ENCODE data around the gene C11orf87. TPM values are rescaled to one million over a fixed set of nuclear protein-coding genes. Genes with fewer than 3 reads are reported as not detected.

Gene C11orf87
- total RNA-seq, 4 donors from 2014 or later = not detected

DNA sequence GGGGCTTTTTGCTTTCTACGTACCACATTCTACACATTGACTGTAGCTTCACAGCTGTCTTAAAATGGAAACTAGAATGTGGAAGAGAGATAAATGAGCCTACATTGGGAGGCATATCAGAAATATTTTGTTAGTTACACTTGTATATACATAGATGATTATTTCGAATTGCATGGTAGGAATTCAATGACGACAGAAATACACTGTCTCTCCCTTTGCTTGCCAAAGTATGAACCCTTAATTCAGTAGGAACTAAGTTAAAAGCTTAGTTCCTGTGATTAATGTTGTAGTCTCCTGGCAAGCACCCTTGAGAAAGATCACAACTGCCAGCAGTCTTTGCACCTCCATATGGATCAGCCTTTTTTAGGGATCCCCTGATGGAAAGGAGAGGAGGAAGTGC is 10.1 kb downstream of the C11orf87 start:
- WGBS = 60% methylated on average over 3 of the region's 3 CpGs
- Histone ChIP-seq H3K27me3 (no peaks in the 10 kb centered on the region), H3K4me3 (no peak overlapping the region), H3K4me1 (no peaks in the 10 kb centered on the region), H3K9me3 (no peaks in the 10 kb centered on the region), H3K27ac (replicated peaks in 1 of 4) (no peak overlapping the region), H3K36me3 (no peaks in the 10 kb centered on the region)
- TF ChIP-seq EP300 (IDR thresholded peaks at IDR 0.05) (no peak), POLR2AphosphoS5 (IDR thresholded peaks at IDR 0.05) (no peak), POLR2A (IDR thresholded peaks at IDR 0.05; ENCODE audit: low read depth) (no peak)
- TF ChIP-seq, protein P1, sequence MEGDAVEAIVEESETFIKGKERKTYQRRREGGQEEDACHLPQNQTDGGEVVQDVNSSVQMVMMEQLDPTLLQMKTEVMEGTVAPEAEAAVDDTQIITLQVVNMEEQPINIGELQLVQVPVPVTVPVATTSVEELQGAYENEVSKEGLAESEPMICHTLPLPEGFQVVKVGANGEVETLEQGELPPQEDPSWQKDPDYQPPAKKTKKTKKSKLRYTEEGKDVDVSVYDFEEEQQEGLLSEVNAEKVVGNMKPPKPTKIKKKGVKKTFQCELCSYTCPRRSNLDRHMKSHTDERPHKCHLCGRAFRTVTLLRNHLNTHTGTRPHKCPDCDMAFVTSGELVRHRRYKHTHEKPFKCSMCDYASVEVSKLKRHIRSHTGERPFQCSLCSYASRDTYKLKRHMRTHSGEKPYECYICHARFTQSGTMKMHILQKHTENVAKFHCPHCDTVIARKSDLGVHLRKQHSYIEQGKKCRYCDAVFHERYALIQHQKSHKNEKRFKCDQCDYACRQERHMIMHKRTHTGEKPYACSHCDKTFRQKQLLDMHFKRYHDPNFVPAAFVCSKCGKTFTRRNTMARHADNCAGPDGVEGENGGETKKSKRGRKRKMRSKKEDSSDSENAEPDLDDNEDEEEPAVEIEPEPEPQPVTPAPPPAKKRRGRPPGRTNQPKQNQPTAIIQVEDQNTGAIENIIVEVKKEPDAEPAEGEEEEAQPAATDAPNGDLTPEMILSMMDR (IDR thresholded peaks at IDR 0.05) = no peak
- intact Hi-C loops (cut with DNase I) = no loop called here
- peak; percentile 62 for DNase-seq (ENCODE audit: extremely low spot score)

DNA sequence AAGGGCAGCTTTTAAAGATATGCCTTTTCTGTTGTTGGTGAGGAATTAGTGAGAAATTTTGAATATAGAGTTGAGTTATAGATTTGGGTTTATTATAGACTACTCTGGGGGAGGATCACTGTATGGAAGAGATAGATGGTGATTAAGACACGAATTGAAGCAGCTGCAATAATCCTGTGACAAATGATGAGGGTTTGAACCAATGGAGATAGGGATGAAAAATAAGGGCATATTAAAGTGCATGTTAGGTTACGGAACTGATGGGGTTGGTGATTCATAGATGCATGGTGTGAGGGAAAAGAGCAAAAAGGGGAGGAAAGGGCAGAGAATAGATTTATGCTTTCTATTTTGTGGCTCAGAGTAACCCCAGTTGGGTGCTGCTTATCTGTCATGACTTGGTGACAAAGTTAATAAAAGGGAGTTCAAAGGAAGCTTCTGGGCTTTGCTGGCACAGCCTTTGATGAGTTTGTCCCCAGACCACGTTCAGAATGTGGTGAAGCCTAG is 11.8 kb downstream of the C11orf87 start:
- TF ChIP-seq POLR2A (IDR thresholded peaks at IDR 0.05; ENCODE audit: low read depth) (no peak), POLR2AphosphoS5 (IDR thresholded peaks at IDR 0.05) (no peak)
- intact Hi-C loops (cut with DNase I) = no loop called here
- peak; percentile 64 for DNase-seq (ENCODE audit: extremely low spot score)
- Histone ChIP-seq H3K27ac (replicated peaks in 1 of 4) (no peak overlapping the region), H3K4me3 (no peak overlapping the region), H3K9me3 (no peaks in the 10 kb centered on the region), H3K36me3 (no peaks in the 10 kb centered on the region), H3K4me1 (no peaks in the 10 kb centered on the region), H3K27me3 (no peaks in the 10 kb centered on the region)
- WGBS = 53% methylated on average over 3 of the region's 3 CpGs

DNA sequence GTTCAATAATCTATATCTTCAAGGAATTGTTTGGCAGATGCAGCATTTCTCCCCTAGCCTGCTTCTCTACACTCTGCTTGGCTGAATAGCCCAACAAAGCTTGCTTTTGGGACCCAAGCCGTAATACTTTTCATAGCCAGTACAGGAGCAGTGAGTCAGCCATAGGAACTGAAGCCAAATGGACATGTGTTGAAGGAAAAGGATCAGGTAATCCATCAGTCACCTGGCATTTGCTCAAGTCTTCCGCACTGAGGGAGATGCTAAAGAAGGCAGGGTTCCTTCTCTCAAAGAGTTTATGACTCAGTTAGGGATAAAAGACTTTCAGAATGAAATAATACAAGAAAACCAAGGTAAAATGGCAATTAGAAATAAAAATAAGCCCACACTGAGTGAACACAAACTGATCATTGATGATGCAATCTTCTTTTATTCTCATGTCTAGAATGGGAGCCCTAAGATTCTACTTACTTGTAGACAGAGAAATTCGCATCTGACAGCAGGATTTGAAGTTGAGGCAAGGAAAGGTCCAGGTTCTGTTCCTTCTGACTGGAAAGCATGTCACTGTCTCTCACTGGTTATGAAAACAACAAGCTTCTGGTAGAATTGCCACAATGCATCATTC is 13.2 kb downstream of the C11orf87 start:
- Histone ChIP-seq H3K27me3 (no peaks in the 10 kb centered on the region), H3K4me1 (no peaks in the 10 kb centered on the region), H3K9me3 (no peaks in the 10 kb centered on the region), H3K36me3 (no peaks in the 10 kb centered on the region), H3K27ac (replicated peaks in 1 of 4) (no peak overlapping the region), H3K4me3 (no peak overlapping the region)
- intact Hi-C loops (cut with DNase I) = no loop called here
- TF ChIP-seq POLR2A (IDR thresholded peaks at IDR 0.05; ENCODE audit: low read depth) = no peak
- no peak for TF ChIP-seq EP300 (IDR thresholded peaks at IDR 0.05)
- TF ChIP-seq POLR2AphosphoS5 (IDR thresholded peaks at IDR 0.05) = no peak
- TF ChIP-seq, protein P1 (IDR thresholded peaks at IDR 0.05) = no peak
- DNase-seq (ENCODE audit: extremely low spot score) = peak; percentile 45
- WGBS = 58% methylated on average over 3 of the region's 3 CpGs

DNA sequence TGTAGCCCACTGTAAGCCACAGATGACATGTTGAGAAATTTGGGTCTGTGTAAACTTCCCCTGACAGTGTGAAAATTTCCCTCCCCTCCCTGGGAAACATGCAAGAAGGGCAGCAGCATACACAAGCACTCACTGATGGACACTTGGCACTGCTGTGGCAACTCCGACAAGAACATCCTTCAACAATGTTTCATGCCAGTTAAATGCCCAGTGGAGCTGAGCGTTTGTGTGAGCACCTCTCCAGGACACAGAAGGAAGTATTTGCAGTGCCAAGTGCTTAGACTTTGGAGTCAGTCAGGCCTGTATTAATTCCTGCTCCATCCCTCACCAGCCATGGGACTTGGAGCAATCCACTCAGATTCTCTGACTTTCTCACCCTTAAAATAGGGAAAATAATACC is 17.7 kb downstream of the C11orf87 start:
- Histone ChIP-seq H3K9me3 (no peaks in the 10 kb centered on the region), H3K36me3 (no peaks in the 10 kb centered on the region), H3K27me3 (no peaks in the 10 kb centered on the region), H3K27ac (replicated peaks in 1 of 4) (no peak overlapping the region), H3K4me3 (no peak overlapping the region), H3K4me1 (no peaks in the 10 kb centered on the region)
- WGBS = 78% methylated on average over 2 of the region's 2 CpGs
- intact Hi-C loops (cut with DNase I) = no loop called here
- no peak for TF ChIP-seq POLR2A (IDR thresholded peaks at IDR 0.05; ENCODE audit: low read depth)
- TF ChIP-seq POLR2AphosphoS5 (IDR thresholded peaks at IDR 0.05) = no peak
- TF ChIP-seq EP300 (IDR thresholded peaks at IDR 0.05) = no peak
- TF ChIP-seq, protein P1 (IDR thresholded peaks at IDR 0.05) = no peak
- DNase-seq (ENCODE audit: extremely low spot score) = peak; percentile 72

DNA sequence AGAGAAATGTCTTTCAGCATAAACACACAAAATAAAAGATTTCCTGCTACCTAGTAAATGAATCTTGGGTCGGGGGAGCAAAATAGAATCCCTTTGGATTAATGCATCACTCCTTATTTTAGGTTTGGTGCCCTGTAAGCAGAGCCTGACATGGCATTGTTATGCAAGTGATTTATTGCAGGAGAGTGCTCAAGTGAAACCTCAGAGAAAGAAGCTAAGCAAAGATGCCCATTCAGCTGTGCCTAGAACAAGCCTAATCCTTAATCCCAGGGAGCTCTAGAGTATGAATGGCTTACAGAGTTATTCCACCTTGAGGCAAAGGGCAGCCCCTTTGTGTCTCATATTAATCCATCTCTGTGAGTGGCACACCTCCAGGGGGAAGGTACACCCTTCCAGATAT is 21.1 kb downstream of the C11orf87 start:
- H3K4me1 ChIP-seq = no peaks in the 10 kb centered on the region
- no peaks in the 10 kb centered on the region for H3K9me3 ChIP-seq
- 65% methylated on average over 1 of the region's 1 CpG for WGBS
- no peak overlapping the region for H3K27ac ChIP-seq (replicated peaks in 1 of 4)
- no peaks in the 10 kb centered on the region for H3K27me3 ChIP-seq
- no peak overlapping the region for H3K4me3 ChIP-seq
- no peaks in the 10 kb centered on the region for H3K36me3 ChIP-seq
- no peak for DNase-seq (ENCODE audit: extremely low spot score)
- intact Hi-C loops (cut with DNase I) = no loop called here
- no peak for TF ChIP-seq POLR2A (IDR thresholded peaks at IDR 0.05; ENCODE audit: low read depth)

DNA sequence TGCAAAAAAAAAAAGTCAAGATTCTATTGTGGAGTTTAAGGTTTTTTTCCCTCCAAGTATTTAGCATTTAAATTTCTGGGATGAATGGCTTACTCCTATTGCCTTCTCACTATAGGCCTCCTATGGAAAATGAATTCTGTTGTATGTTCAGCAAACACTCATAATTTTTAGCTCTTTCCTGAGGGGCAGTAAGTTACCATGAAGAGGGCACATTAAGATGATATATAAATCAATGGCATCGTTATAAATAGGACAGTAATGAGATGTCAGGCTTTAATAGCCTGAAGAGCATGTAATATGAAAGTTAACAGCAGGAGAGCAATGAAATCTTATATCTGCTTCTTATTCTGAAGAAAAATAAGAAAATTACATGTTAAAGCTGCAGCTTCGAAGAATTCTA is 32.9 kb downstream of the C11orf87 start:
- no peak for TF ChIP-seq POLR2AphosphoS5 (IDR thresholded peaks at IDR 0.05)
- TF ChIP-seq EP300 (IDR thresholded peaks at IDR 0.05) = no peak
- TF ChIP-seq, protein P1 (IDR thresholded peaks at IDR 0.05) = no peak
- no peak for TF ChIP-seq POLR2A (IDR thresholded peaks at IDR 0.05; ENCODE audit: low read depth)
- no peak for DNase-seq (ENCODE audit: extremely low spot score)
- Histone ChIP-seq H3K9me3 (peaks cover 0 to 4% (median 0%) of the 10 kb centered on the region in 4 donors), H3K27ac (replicated peaks in 1 of 4) (no peak overlapping the region), H3K36me3 (no peaks in the 10 kb centered on the region), H3K4me3 (no peak overlapping the region), H3K4me1 (no peaks in the 10 kb centered on the region), H3K27me3 (no peaks in the 10 kb centered on the region)
- 73% methylated on average over 2 of the region's 2 CpGs for WGBS
- intact Hi-C loops (cut with DNase I) = no loop called here

Data from esophagus muscularis mucosa (tissue), 4 donors.